ENCODE results near the gene OPRM1.
"Not testable (repeated sequence)": the region's sequence is repeated elsewhere in the genome, so short reads cannot be mapped to it uniquely, and the experiment has no call there.

The OPRM1 gene

GRCh38 chr6:154058963-154059680 is 20.1 kb downstream of the OPRM1 start:
- H3K36me3 Mint-ChIP-seq (ENCODE audit: low read depth): no peaks in the 10 kb centered on the region
- no peak overlapping the region for H3K4me3 Mint-ChIP-seq
- DNase-seq (ENCODE audit: low spot score): no peak
- no peak overlapping the region for H3K27ac Mint-ChIP-seq
- no peaks in the 10 kb centered on the region for H3K9me3 Mint-ChIP-seq
- no peaks in the 10 kb centered on the region for H3K27me3 Mint-ChIP-seq (ENCODE audit: low read depth)
- no peaks in the 10 kb centered on the region for H3K4me1 Mint-ChIP-seq (ENCODE audit: low read depth)

- Mint-ChIP-seq H3K9me3 (no peaks in the 10 kb centered on the region), H3K4me1 (ENCODE audit: low read depth) (no peaks in the 10 kb centered on the region), H3K27ac (no peak overlapping the region), H3K4me3 (no peak overlapping the region), H3K27me3 (ENCODE audit: low read depth) (no peaks in the 10 kb centered on the region), H3K36me3 (ENCODE audit: low read depth) (no peaks in the 10 kb centered on the region)
- DNase-seq (ENCODE audit: low spot score): no peak
These were observed 21.0 kb downstream of the OPRM1 start for GRCh38 chr6:154060076-154060475.

- no peak overlapping the region for H3K4me3 Mint-ChIP-seq
- no peaks in the 10 kb centered on the region for H3K27me3 Mint-ChIP-seq (ENCODE audit: low read depth)
- H3K9me3 Mint-ChIP-seq: no peaks in the 10 kb centered on the region
- no peak for DNase-seq (ENCODE audit: low spot score)
- no peak overlapping the region for H3K27ac Mint-ChIP-seq
- H3K36me3 Mint-ChIP-seq (ENCODE audit: low read depth): no peaks in the 10 kb centered on the region
- no peaks in the 10 kb centered on the region for H3K4me1 Mint-ChIP-seq (ENCODE audit: low read depth)
These were observed 31.0 kb downstream of the OPRM1 start for GRCh38 chr6:154070041-154070440.

GRCh38 chr6:154070657-154071056 is 31.6 kb downstream of the OPRM1 start:
- no peaks in the 10 kb centered on the region for H3K4me1 Mint-ChIP-seq (ENCODE audit: low read depth)
- H3K9me3 Mint-ChIP-seq: no peaks in the 10 kb centered on the region
- no peak for DNase-seq (ENCODE audit: low spot score)
- no peaks in the 10 kb centered on the region for H3K27me3 Mint-ChIP-seq (ENCODE audit: low read depth)
- no peaks in the 10 kb centered on the region for H3K36me3 Mint-ChIP-seq (ENCODE audit: low read depth)
- no peak overlapping the region for H3K27ac Mint-ChIP-seq
- H3K4me3 Mint-ChIP-seq: no peak overlapping the region

- H3K36me3 Mint-ChIP-seq (ENCODE audit: low read depth): no peaks in the 10 kb centered on the region
- H3K9me3 Mint-ChIP-seq: no peaks in the 10 kb centered on the region
- H3K4me3 Mint-ChIP-seq: no peak overlapping the region
- no peak for DNase-seq (ENCODE audit: low spot score)
- no peak overlapping the region for H3K27ac Mint-ChIP-seq
- no peaks in the 10 kb centered on the region for H3K27me3 Mint-ChIP-seq (ENCODE audit: low read depth)
- H3K4me1 Mint-ChIP-seq (ENCODE audit: low read depth): no peaks in the 10 kb centered on the region
These were observed 32.2 kb downstream of the OPRM1 start for GRCh38 chr6:154071236-154071635.

GRCh38 chr6:154071711-154072110 is 32.7 kb downstream of the OPRM1 start:
- Mint-ChIP-seq H3K27me3 (ENCODE audit: low read depth) (no peaks in the 10 kb centered on the region), H3K36me3 (ENCODE audit: low read depth) (no peaks in the 10 kb centered on the region), H3K4me1 (ENCODE audit: low read depth) (no peaks in the 10 kb centered on the region), H3K27ac (no peak overlapping the region), H3K9me3 (no peaks in the 10 kb centered on the region), H3K4me3 (no peak overlapping the region)
- no peak for DNase-seq (ENCODE audit: low spot score)

GRCh38 chr6:154078596-154078995 is 39.6 kb downstream of the OPRM1 start:
- not testable (repeated sequence) for H3K27me3 Mint-ChIP-seq (ENCODE audit: low read depth); H3K27ac Mint-ChIP-seq; H3K9me3 Mint-ChIP-seq; H3K4me3 Mint-ChIP-seq; DNase-seq (ENCODE audit: low spot score); H3K4me1 Mint-ChIP-seq (ENCODE audit: low read depth); H3K36me3 Mint-ChIP-seq (ENCODE audit: low read depth)

- no peaks in the 10 kb centered on the region for H3K27me3 Mint-ChIP-seq (ENCODE audit: low read depth)
- no peak overlapping the region for H3K27ac Mint-ChIP-seq
- no peak overlapping the region for H3K4me3 Mint-ChIP-seq
- H3K9me3 Mint-ChIP-seq: no peaks in the 10 kb centered on the region
- H3K4me1 Mint-ChIP-seq (ENCODE audit: low read depth): no peaks in the 10 kb centered on the region
- H3K36me3 Mint-ChIP-seq (ENCODE audit: low read depth): no peaks in the 10 kb centered on the region
- no peak for DNase-seq (ENCODE audit: low spot score)
These were observed 41.6 kb downstream of the OPRM1 start for GRCh38 chr6:154080461-154081189.

GRCh38 chr6:154086510-154086909 is 47.5 kb downstream of the OPRM1 start:
- no peaks in the 10 kb centered on the region for H3K36me3 Mint-ChIP-seq (ENCODE audit: low read depth)
- H3K4me3 Mint-ChIP-seq: no peak overlapping the region
- H3K9me3 Mint-ChIP-seq: no peaks in the 10 kb centered on the region
- H3K4me1 Mint-ChIP-seq (ENCODE audit: low read depth): no peaks in the 10 kb centered on the region
- DNase-seq (ENCODE audit: low spot score): no peak
- no peak overlapping the region for H3K27ac Mint-ChIP-seq
- no peaks in the 10 kb centered on the region for H3K27me3 Mint-ChIP-seq (ENCODE audit: low read depth)

GRCh38 chr6:154092326-154092962 is 53.4 kb downstream of the OPRM1 start:
- no peak overlapping the region for H3K4me3 Mint-ChIP-seq
- H3K27ac Mint-ChIP-seq: no peak overlapping the region
- H3K4me1 Mint-ChIP-seq (ENCODE audit: low read depth): no peaks in the 10 kb centered on the region
- no peak for DNase-seq (ENCODE audit: low spot score)
- no peaks in the 10 kb centered on the region for H3K36me3 Mint-ChIP-seq (ENCODE audit: low read depth)
- H3K9me3 Mint-ChIP-seq: no peaks in the 10 kb centered on the region
- no peaks in the 10 kb centered on the region for H3K27me3 Mint-ChIP-seq (ENCODE audit: low read depth)

GRCh38 chr6:154093231-154094044 is 54.4 kb downstream of the OPRM1 start:
- Mint-ChIP-seq H3K4me1 (ENCODE audit: low read depth) (no peaks in the 10 kb centered on the region), H3K9me3 (no peaks in the 10 kb centered on the region), H3K27ac (no peak overlapping the region), H3K36me3 (ENCODE audit: low read depth) (no peaks in the 10 kb centered on the region), H3K27me3 (ENCODE audit: low read depth) (no peaks in the 10 kb centered on the region), H3K4me3 (no peak overlapping the region)
- DNase-seq (ENCODE audit: low spot score): no peak

- Mint-ChIP-seq H3K9me3 (no peaks in the 10 kb centered on the region), H3K27me3 (ENCODE audit: low read depth) (no peaks in the 10 kb centered on the region), H3K4me1 (ENCODE audit: low read depth) (no peaks in the 10 kb centered on the region), H3K27ac (no peak overlapping the region), H3K36me3 (ENCODE audit: low read depth) (no peaks in the 10 kb centered on the region), H3K4me3 (no peak overlapping the region)
- DNase-seq (ENCODE audit: low spot score): no peak
These were observed 56.5 kb downstream of the OPRM1 start for GRCh38 chr6:154095571-154095970.

- Mint-ChIP-seq H3K27me3 (ENCODE audit: low read depth) (no peaks in the 10 kb centered on the region), H3K9me3 (no peaks in the 10 kb centered on the region), H3K27ac (no peak overlapping the region), H3K4me1 (ENCODE audit: low read depth) (no peaks in the 10 kb centered on the region), H3K36me3 (ENCODE audit: low read depth) (no peaks in the 10 kb centered on the region), H3K4me3 (no peak overlapping the region)
- DNase-seq (ENCODE audit: low spot score): no peak
These were observed 57.3 kb downstream of the OPRM1 start for GRCh38 chr6:154096316-154096715.

- Mint-ChIP-seq H3K27ac (no peak overlapping the region), H3K36me3 (ENCODE audit: low read depth) (no peaks in the 10 kb centered on the region), H3K4me1 (ENCODE audit: low read depth) (no peaks in the 10 kb centered on the region), H3K27me3 (ENCODE audit: low read depth) (no peaks in the 10 kb centered on the region), H3K4me3 (no peak overlapping the region), H3K9me3 (no peaks in the 10 kb centered on the region)
- DNase-seq (ENCODE audit: low spot score): no peak
These were observed 57.8 kb downstream of the OPRM1 start for GRCh38 chr6:154096834-154097233.
